H1 (cell line): Measurements from ENCODE around the gene MPST. TPM values are rescaled to one million over a fixed set of nuclear protein-coding genes. Genes with fewer than 3 reads are reported as not detected.

Experiments
- BRCA1 ChIP-seq: IDR thresholded peaks from 2 replicates; pipeline ENCODE4 v1.6.1; 2012; ENCODE audit warnings: low read depth, low read length, improper control_type of control experiment
- EZH2 ChIP-seq: fragments of 200-600 bp; sonication (generic); IDR thresholded peaks from 2 replicates; pipeline ENCODE4 v1.7.1; 2012; ENCODE audit warnings: low read depth, mild to moderate bottlenecking, moderate library complexity, low read length, inconsistent platforms; ENCODE audit not compliant: severe bottlenecking
- HDAC2 ChIP-seq, 2 experiments: fragments of 300-600 bp in 1 of 2; sonication (generic) in 1 of 2; IDR thresholded peaks; 2 replicates each; pipeline ENCODE4 v1.6.1; 2011 to 2012; ENCODE audit warnings: low read depth in 2 of 2, low read length in 2 of 2, mild to moderate bottlenecking in 2 of 2, moderate library complexity in 2 of 2, borderline replicate concordance in 1 of 2, inconsistent platforms in 1 of 2
- RFX5 ChIP-seq: IDR thresholded peaks from 2 replicates; pipeline ENCODE4 v1.6.1; 2011; ENCODE audit warnings: low read depth, low read length, improper control_type of control experiment, borderline replicate concordance
- polyA plus RNA-seq, 7 experiments: library from polyadenylated mRNA; depleted of rRNA in 3 of 7; stranded (reverse) in 5 of 7; unstranded in 2 of 7; fragments of >200 nt in 5 of 7; fragments of 200-250 nt in 2 of 7; gene quantifications; 1 replicate in 5 of 7; 2 replicates in 1 of 7; 4 replicates in 1 of 7; pipeline versions ENCODE4 v1.2.1 to v1.2.3, GENCODE V29; 2011 to 2013; ENCODE audit warnings: missing spikeins in 2 of 7, mixed read lengths in 2 of 7
- total RNA-seq: library from RNA; stranded (reverse); fragmentation: NEBNext Ultra II Directional; extraction: Animal tissue kit (Norgen Biotek cat#: 25700); gene quantifications from 2 replicates; pipeline ENCODE4 v1.2.1, GENCODE V29; 2021
- TF ChIP-seq, protein P1 (sequence below): fragments of 300-600 bp; sonication (generic); IDR thresholded peaks from 2 replicates; pipeline ENCODE4 v1.7.1; 2012; ENCODE audit warnings: low read length, moderate library complexity, mild to moderate bottlenecking, inconsistent platforms; ENCODE audit not compliant: insufficient replicate concordance
- TF ChIP-seq, protein P2 (sequence below): IDR thresholded peaks from 2 replicates; pipeline ENCODE4 v1.6.1; 2012; ENCODE audit warnings: low read length, inconsistent platforms

The MPST gene
- total and polyA plus RNA-seq, 2 of the 8 experiments (the other 6 are each of a cell fraction or from before 2014, with no cell fraction given): 86.0 to 124 TPM

DNA sequence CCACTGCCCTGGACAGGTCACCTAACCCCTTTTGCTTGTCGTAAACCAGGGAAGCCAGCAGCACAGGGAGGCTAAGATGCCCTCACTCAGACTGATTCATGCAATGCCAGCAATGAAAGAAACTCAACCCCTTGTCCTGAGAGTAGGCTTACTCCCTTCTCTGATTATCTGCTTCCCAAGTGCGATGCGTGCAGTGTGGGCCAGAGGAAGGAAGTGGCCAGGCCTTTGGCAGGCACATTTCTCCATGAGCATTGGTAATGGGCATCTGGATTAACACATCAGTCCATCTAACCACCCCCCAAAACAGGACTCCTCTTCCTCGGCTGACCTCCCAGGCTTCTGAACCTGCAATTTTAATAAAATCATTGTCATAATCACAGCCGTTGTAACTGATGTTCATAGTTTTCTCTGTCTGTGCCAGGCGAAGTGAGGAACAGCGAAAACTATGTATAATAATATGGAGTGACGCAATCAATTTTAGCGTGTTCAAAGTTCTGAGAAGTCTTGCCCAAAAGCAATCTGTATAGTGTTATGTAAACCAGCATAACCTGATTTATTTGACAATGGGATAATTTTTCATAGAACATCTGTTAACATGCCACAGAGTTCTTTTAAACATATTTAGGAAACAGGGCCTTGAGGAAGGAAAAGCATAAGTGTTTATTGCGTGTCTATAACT lies 34.2 kb upstream of the MPST start (continued):
- TF ChIP-seq, protein P1, sequence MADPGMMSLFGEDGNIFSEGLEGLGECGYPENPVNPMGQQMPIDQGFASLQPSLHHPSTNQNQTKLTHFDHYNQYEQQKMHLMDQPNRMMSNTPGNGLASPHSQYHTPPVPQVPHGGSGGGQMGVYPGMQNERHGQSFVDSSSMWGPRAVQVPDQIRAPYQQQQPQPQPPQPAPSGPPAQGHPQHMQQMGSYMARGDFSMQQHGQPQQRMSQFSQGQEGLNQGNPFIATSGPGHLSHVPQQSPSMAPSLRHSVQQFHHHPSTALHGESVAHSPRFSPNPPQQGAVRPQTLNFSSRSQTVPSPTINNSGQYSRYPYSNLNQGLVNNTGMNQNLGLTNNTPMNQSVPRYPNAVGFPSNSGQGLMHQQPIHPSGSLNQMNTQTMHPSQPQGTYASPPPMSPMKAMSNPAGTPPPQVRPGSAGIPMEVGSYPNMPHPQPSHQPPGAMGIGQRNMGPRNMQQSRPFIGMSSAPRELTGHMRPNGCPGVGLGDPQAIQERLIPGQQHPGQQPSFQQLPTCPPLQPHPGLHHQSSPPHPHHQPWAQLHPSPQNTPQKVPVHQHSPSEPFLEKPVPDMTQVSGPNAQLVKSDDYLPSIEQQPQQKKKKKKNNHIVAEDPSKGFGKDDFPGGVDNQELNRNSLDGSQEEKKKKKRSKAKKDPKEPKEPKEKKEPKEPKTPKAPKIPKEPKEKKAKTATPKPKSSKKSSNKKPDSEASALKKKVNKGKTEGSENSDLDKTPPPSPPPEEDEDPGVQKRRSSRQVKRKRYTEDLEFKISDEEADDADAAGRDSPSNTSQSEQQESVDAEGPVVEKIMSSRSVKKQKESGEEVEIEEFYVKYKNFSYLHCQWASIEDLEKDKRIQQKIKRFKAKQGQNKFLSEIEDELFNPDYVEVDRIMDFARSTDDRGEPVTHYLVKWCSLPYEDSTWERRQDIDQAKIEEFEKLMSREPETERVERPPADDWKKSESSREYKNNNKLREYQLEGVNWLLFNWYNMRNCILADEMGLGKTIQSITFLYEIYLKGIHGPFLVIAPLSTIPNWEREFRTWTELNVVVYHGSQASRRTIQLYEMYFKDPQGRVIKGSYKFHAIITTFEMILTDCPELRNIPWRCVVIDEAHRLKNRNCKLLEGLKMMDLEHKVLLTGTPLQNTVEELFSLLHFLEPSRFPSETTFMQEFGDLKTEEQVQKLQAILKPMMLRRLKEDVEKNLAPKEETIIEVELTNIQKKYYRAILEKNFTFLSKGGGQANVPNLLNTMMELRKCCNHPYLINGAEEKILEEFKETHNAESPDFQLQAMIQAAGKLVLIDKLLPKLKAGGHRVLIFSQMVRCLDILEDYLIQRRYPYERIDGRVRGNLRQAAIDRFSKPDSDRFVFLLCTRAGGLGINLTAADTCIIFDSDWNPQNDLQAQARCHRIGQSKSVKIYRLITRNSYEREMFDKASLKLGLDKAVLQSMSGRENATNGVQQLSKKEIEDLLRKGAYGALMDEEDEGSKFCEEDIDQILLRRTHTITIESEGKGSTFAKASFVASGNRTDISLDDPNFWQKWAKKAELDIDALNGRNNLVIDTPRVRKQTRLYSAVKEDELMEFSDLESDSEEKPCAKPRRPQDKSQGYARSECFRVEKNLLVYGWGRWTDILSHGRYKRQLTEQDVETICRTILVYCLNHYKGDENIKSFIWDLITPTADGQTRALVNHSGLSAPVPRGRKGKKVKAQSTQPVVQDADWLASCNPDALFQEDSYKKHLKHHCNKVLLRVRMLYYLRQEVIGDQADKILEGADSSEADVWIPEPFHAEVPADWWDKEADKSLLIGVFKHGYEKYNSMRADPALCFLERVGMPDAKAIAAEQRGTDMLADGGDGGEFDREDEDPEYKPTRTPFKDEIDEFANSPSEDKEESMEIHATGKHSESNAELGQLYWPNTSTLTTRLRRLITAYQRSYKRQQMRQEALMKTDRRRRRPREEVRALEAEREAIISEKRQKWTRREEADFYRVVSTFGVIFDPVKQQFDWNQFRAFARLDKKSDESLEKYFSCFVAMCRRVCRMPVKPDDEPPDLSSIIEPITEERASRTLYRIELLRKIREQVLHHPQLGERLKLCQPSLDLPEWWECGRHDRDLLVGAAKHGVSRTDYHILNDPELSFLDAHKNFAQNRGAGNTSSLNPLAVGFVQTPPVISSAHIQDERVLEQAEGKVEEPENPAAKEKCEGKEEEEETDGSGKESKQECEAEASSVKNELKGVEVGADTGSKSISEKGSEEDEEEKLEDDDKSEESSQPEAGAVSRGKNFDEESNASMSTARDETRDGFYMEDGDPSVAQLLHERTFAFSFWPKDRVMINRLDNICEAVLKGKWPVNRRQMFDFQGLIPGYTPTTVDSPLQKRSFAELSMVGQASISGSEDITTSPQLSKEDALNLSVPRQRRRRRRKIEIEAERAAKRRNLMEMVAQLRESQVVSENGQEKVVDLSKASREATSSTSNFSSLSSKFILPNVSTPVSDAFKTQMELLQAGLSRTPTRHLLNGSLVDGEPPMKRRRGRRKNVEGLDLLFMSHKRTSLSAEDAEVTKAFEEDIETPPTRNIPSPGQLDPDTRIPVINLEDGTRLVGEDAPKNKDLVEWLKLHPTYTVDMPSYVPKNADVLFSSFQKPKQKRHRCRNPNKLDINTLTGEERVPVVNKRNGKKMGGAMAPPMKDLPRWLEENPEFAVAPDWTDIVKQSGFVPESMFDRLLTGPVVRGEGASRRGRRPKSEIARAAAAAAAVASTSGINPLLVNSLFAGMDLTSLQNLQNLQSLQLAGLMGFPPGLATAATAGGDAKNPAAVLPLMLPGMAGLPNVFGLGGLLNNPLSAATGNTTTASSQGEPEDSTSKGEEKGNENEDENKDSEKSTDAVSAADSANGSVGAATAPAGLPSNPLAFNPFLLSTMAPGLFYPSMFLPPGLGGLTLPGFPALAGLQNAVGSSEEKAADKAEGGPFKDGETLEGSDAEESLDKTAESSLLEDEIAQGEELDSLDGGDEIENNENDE: no peak
- TF ChIP-seq RFX5 (no peak), EZH2 (no peak), BRCA1 (no peak), HDAC2 (IDR thresholded peaks at IDR 0.05; ENCODE audit: borderline replicate concordance in 1 of 2, low read depth in 2 of 2, low read length in 2 of 2) (no peak)
- TF ChIP-seq, protein P2, sequence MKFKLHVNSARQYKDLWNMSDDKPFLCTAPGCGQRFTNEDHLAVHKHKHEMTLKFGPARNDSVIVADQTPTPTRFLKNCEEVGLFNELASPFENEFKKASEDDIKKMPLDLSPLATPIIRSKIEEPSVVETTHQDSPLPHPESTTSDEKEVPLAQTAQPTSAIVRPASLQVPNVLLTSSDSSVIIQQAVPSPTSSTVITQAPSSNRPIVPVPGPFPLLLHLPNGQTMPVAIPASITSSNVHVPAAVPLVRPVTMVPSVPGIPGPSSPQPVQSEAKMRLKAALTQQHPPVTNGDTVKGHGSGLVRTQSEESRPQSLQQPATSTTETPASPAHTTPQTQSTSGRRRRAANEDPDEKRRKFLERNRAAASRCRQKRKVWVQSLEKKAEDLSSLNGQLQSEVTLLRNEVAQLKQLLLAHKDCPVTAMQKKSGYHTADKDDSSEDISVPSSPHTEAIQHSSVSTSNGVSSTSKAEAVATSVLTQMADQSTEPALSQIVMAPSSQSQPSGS: no peak
